CD4-positive, alpha-beta T cell treated with Interleukin-6 at 100 ng/mL for 8 hours (primary cell): ENCODE data around the gene DRP2.
"Not testable (repeated sequence)": the region's sequence is repeated elsewhere in the genome, so short reads cannot be mapped to it uniquely, and the experiment has no call there.

Experiments used
- DNase-seq: peaks from one replicate; pipeline ENCODE4 v3.0.0-alpha.2; 2020; ENCODE audit warnings: mixed read lengths, low spot score

DRP2 gene, protein sequence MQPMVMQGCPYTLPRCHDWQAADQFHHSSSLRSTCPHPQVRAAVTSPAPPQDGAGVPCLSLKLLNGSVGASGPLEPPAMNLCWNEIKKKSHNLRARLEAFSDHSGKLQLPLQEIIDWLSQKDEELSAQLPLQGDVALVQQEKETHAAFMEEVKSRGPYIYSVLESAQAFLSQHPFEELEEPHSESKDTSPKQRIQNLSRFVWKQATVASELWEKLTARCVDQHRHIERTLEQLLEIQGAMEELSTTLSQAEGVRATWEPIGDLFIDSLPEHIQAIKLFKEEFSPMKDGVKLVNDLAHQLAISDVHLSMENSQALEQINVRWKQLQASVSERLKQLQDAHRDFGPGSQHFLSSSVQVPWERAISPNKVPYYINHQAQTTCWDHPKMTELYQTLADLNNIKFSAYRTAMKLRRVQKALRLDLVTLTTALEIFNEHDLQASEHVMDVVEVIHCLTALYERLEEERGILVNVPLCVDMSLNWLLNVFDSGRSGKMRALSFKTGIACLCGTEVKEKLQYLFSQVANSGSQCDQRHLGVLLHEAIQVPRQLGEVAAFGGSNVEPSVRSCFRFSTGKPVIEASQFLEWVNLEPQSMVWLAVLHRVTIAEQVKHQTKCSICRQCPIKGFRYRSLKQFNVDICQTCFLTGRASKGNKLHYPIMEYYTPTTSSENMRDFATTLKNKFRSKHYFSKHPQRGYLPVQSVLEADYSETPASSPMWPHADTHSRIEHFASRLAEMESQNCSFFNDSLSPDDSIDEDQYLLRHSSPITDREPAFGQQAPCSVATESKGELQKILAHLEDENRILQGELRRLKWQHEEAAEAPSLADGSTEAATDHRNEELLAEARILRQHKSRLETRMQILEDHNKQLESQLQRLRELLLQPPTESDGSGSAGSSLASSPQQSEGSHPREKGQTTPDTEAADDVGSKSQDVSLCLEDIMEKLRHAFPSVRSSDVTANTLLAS

DNA sequence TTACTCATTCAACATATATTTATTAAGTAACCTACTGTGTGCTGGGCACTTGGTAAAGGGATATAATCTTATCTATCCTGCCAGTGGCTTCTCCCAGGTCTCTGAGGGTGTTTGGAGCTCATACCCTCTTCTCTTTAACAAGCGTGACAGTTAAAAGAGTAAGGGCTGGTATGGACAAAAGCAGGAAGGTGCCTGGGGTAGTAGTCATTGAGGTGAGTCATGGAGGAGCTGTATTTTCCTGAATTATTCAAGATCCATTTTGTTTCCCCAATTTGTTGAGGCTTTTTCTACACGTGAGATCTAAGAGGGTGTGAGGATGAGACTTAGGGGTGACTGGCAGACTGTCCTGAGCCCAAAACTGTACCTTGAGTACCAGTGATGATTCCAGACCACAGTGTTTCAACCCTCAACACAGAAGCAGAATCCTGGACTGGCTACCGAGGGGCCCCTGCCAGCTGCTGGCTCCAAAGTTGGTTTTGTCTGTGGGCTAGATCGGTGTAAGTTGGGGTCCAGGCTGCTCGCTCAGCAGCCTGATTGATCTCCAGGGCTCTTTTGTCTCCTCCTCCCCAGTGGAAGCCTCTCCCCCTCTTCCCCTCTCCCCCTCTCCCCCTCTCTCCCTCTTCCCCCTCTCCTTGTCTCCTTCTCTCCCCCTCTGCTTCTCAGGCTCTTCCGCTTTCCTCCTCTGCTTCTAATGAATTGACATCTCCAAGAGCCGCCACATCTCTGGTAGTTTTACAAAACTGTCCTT is at the start of gene DRP2:
TSS of gene DRP2 (plus strand) at position 671 of the 748 bp plus-strand sequence. CDS start 11,862 bp downstream, outside the sequence.
- DNase-seq: no peak

DNA sequence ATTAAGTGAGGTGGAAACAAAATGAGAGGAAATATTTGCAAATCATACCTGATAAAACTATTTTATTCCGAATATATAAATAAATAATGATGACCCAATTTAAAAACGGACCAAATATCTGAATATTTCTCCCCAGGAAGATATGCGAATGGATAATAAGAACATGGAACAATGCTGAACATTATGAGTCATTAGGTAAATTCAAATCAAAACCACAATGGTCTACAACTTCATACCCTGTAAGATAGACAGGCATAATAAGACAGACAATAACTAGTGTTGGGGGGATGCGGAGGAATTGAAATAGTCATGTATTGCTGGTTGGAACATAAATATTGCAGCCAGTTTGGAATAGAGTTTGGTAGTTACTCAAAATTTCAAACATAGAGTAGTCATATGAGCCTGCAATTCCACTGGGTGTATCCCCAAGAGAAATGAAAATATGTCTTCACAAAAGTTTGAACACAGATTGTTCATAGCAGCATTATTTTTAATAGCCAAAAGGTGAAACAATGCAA is 47.6 kb upstream of the DRP2 start:
- no peak for DNase-seq

DNA sequence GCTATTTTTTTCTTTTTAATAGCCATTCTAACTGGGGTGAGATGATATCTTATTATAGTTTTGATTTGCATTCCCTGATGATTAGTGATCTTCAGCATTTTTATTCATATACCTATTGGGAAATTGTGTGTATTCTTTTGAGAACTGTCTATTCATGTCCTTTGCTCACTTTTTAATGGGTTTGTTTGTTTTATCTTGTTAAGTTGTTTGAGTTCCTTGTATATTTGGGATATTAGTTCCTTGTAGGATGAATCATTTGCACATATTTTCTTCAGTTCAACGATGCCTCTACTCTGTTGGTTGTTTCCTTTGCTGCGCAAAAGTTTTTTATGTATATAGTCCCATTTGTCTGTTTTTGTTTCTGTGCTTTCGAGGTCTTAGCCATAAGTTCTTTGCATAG is 43.1 kb upstream of the DRP2 start:
- DNase-seq: no peak

DNA sequence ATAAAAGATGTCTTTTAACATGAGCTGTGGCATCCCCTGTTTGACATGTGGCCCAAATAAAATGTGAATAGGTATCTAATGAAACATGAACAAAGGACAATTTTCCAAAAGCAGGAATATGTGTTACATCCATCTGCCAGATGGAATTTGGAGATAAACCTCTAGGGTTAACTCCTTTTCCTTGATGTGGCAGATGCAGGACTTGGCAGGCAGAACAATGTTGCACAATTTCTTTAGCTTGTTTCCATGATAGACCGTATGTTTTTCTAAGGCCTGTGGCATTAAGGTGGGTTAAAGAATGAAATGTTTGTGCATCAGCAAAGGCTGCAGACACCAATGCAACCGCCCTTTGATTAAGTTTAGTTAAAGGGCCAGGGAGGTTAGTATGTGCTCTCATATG is 34.7 kb upstream of the DRP2 start:
- not testable (repeated sequence) for DNase-seq

DNA sequence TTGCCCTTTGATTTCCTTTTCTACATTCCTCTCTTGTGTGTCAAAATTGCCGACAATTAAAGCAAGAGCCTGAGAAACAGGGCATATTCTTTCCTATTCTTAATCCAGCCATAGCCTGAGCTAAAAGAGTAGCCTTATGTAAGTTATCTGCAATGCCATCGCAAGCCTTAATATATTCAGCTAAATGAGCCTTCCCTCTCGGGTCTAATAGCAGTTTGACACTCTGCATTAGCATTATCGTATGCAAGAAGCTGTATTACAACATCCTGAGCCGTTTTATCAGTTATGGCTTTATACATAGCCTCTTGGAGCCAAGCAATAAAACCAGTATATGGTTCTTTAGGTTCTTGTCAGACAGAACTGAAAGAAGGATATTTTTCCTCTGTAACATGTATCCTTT is 31.6 kb upstream of the DRP2 start:
- not testable (repeated sequence) for DNase-seq

DNA sequence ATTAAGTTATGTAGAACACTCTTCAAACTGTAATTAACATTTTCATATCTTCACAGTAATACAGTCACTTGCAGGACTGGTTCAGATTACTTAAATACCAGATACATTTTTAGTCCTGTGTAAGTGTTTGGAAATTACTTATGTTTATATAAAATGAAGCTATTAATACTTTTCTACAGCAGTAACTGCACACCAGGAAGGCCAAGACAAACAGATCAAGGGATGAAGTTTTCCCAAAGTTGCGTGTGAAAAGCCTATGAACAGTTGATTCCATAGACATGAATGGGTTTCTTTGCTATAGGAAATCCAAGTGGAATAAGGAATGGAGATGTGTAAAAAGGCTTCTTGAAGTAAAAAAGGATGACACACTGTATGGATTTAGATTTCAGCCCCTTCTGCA is 28.9 kb upstream of the DRP2 start:
- DNase-seq: no peak

DNA sequence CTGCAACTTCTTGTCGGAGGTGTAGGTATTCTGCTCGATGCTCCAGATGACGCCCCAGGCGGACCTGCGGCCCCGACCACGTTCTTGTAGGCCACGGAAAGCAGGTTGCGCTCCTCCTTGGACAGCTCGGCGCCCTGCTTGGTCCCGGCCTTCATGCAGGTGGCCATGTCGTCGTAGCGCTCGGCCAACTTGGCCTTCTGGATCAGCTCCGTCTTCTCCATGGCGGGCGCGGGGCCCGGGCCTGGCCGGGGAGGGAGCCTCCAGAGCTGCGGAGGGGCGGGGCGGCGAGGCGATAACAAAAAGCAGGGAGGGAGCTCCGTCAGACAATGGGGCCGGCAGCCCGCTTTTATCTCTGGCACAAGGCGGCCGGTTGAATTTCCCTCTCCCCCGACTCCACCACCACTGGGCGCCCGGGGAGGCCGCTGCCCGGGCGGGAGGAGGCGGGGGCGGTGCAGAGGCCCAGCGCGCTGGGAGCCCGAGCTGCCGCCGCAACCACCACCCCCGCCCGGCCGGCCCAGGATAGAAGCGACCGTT is 28.3 kb upstream of the DRP2 start:
- no peak for DNase-seq

DNA sequence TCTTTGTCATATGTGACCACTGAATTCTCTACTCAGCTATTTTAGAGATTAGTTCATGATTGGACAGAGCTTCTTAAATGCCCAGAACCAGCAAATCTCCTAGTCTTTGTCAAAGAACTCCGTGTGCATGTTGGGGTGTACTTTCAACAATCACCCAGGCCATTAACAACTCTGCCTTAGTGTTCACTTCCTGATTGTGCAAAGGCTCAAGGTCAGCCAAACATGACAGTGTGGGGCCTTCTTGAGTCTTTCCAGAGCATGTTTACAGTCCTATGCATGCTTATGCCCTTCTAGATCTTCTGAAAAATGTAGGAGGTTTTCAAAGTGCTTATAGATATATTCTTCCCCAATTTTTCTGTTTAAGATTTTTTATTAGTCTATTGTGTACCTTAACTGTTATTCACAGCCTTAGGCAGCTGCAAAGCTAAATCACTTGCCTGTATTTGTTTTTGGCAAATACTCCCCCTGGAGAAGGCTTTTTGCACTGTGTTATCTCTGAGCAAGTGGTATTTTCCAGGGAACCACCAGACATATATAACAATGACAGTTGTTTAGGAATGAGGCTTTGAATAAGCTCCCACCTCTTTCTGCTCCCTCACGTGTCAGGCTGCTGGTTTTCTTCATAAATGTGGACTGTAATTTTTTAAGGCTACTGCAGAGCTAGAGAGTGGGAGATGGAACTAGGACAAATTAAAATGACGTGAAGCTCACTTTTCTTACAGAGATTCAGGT is 24.0 kb upstream of the DRP2 start:
- DNase-seq: no peak

DNA sequence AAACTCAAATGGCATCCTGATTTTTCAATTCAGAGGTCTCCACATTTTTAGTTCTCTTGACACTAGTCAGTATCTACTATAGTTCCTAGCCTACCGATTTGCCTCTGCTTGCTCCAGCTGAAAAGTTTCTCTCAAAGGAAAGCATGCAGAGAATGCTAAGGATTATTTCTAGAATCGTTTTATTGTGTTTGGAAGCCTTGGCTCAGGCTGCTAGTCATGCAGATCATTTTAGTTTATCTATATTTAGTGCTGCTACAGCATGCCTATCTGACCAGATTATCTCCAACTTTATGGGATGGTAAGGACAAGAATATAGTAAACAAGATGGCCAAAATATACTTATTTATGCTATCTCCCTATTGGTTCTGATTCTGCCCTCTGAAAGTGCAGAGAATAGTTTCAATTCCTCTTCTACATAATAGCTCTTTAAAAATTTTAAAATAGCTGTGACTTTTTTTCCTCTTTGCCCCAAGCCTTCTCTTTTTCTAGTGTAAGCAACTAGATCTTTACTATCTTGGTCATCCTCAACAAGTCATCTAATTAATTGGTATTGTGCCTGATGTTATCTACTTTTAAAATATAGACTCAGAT is 15.7 kb upstream of the DRP2 start:
- no peak for DNase-seq

DNA sequence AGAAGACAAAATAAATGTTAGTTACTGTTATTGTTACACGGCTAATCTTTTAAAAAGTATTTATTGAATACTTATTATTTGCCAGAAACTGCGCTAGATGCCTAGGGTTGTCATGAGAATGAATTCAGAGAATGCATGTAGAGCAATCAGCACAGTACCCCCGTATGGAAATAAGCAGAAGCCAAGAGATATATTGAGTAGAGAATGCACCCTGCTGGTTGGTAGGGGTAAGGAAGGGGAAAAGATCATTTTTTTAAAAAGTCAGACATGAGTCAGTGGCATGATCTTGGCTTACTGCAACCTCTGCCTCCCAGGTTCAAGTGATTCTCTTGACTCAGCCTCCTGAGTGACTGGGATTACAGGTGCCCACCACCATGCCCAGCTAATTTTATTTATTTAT is 13.1 kb upstream of the DRP2 start:
- DNase-seq: no peak

DNA sequence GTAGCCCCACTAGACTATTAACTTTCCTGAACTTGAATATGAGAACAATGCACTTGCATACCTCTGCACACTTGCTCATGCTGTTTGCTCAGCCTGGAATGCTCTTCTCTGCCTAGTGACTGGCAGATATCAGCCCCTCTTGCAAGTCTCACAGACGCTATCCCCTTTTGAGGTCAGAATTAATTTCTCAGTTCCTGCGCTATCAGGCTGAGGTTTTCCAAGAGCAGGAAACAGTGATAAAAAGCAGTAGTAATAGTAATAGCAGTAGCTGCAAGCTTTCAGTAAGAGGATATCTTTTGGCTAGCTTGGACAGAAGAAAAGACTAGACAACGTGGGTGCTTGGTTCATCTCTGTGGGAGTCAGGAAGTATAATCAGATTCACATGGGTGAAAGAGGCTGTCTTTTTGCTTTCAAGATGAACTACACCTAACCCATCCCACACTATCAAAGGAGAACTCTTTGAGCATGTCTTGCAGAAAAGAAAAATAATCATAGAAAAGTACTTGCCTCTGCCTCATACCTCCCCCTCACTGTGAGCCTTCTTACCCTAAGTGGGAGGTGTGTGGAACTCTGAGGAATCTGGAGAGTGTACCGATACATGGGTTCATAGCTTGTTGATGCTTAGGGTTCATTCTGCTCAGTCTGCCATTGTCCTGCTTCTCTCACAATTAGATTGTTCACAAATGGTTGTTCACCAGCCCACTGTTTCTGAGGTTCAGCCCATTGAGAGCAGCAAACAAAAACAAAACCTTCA is 11.3 kb upstream of the DRP2 start:
- DNase-seq: no peak

DNA sequence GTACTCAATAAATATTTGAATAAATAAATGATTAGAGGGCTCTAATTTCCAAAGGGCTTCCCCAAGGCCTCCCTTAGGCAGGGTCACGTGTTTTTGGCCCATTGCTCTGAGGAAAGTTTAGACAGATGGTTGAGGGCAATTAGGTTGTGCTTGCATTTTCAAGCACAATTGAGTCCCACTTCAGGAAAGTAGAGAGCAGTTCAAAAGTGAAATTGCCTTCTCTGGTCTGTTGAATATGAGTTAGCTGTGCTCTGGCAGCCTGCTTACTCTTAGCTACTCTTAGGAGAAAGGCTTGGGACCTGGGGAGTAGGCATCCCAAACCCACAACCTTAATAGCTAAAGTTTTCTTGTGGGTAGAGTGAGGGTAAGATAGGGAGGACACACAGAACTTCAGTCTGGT is 9.0 kb upstream of the DRP2 start:
- DNase-seq: no peak

DNA sequence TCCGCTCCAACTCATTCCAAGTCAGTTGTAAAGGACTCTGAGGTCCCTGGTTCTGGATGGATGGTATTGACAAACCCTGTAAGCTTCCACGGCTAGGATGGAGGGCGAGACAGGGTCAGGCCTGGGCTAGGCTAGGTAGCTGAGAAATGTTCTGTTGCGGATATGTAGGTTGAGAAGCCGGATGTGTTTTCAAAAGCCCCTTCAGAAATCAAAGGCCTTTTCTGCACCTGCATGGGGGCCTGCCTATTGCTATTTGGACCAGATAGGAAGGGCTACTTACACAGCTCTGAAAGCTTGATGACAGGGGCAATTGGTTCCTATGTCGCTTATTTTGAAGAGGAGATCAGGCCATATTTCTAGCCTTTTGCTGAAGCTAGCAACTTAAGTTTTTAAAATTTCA is 1.9 kb upstream of the DRP2 start:
- DNase-seq: no peak

DNA sequence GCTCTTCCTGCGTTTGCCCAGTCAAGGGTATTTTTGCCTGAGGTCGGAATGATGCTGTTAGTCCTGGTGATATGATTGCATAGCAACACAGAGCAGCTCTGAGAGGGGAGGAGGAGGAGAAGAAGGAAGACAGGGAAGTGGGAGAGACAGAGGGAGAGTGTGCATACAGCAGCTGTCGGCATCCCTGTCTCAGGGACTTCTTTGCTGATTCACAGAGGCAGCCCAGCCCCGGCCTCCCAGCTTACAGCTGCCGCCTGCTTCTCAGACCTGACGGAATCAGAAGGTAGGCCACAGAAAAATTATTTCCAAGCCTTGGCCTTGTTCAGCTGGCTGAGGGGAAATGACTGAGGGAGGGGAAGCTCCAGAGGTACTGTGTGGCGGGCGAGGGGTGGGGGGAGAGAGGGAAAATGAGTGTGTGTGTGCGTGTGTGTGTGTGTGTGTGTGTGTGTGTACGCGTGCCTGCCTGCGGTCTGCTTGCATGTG is 319 bp downstream of the DRP2 start:
- DNase-seq: no peak

DNA sequence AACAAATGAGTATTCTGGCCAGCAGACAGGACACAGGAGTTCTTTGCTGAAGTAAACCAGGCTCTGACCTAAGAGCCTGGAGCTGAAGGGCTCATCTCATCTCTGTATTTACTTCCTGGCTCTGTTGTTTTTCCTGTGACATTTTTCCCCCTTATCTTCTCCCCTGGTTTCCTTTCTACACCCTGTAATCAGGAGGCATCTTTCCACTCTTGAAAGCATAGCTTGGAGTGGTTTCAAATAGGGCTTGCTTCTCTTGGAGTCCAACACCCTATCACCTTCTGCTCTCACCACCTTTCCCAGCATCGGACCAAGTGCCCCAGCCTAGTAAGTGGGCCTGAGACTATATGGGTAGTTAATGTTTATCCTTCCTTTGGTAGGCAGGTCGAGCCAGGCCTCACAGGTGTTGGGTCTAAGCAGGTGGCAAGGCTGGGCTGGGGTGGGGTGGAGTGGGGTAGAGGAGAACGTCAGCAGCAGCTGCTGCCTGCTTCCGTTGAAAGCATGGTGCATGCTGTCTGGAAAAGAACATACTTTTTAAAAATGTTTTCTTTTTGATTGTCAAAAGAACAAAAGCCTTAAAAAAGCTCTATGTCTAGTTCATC is 1.2 kb downstream of the DRP2 start:
- DNase-seq: no peak

DNA sequence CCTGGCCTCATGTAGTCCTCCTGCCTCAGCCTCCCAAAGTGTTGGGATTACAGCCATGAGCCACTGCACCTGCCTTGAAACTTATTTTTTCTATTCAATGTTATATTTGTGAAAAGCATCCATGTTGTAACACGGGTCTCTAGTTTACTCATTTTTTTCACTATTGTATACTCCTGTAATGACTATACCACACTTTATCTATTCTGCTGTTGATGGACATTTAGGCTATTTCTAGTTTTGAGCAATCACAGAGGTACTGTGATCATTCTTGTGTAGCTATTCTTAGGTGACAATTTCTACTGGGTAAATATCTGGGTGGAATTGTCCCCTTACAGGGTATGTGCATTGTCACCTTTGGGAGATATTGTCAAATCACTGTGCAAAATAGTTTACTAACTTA is 3.6 kb downstream of the DRP2 start:
- no peak for DNase-seq

DNA sequence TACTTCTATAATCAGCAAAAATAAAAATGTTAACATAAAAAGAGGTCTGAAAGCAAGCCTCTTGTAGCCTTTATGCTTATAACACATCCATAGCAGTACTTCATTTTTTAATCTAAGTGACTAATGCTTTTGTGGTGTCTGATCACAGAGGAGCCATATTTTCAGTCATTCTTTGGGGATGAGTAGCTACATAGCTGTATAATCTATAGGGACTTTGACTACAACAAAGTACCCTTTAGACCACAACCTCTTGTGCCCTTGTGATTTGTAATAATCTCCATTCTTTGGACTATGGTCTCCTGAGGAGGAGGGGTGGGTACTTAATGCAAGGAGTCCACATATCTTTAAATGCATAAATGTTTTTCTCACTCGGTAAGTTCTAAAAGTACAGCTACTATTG is 9.6 kb downstream of the DRP2 start:
- no peak for DNase-seq

DNA sequence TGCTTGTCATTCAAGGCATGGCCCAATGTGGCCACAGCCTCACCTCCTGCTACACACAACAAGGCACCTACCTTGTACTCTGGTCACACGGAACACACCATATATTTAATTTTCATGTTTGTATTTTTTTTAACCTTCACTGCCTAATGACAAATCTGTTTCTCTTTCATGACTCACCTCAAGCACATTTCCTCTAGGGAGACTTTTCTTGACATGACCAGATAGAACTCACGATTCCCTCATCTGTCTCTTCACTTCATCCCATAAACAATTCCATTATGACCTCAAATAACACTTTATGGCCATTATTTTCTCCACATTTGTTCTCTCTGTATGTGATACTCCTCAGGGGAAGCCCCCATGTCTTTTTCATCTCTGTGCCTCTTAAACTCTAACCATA is 11.1 kb downstream of the DRP2 start:
- DNase-seq: no peak

DNA sequence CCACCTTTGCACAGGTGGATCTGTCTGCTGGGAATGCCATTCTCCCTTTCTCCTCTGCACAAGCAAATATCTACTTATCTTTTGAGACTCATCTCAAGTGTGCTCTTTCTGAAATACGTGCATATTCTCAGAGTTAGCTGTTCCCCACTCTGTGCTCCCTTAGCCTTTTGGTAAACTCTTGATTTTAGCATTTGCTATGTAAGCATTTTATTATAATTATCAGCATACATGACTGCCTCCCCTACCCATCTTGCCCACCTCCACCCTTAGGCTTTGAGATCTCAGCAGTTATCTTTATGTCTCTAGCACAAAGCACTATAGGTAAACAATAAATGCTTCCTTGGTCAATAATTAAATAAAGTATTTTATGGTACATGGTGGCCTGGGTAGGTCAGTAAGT is 11.5 kb downstream of the DRP2 start:
- DNase-seq: no peak
